Neural progenitor cell (in vitro differentiated cells): ENCODE data around the gene LYRM2. TPM values are rescaled to one million over a fixed set of nuclear protein-coding genes. Genes with fewer than 3 reads are reported as not detected.
"Not testable (repeated sequence)": the region's sequence is repeated elsewhere in the genome, so short reads cannot be mapped to it uniquely, and the experiment has no call there.

ENCODE experiments used
- DNase-seq: peaks from one replicate; pipeline ENCODE4 v3.0.0-alpha.2; 2016; ENCODE audit warnings: low spot score
- H2AFZ ChIP-seq: fragments of 200-600 bp; sonication (generic); replicated peaks from 2 replicates; pipeline ENCODE4 v1.6.1; 2016; ENCODE audit warnings: antibody characterized with exemption
- H3F3A ChIP-seq: fragments of 200-600 bp; sonication (generic); 2 replicates; pipeline ENCODE4 v1.6.1; 2016; ENCODE audit warnings: antibody characterized with exemption, low read depth
- H3K27ac ChIP-seq: fragments of 200-600 bp; sonication (generic); 2 replicates; pipeline ENCODE4 v1.5.1; 2016; ENCODE audit warnings: mild to moderate bottlenecking
- H3K27me3 ChIP-seq: fragments of 200-600 bp; sonication (generic); 2 replicates; pipeline ENCODE4 v1.6.1; 2016; ENCODE audit warnings: mild to moderate bottlenecking, moderate library complexity
- H3K36me3 ChIP-seq: fragments of 200-600 bp; sonication (generic); 2 replicates; pipeline ENCODE4 v1.5.1; 2016
- H3K4me1 ChIP-seq: fragments of 200-600 bp; sonication (generic); 2 replicates; pipeline ENCODE4 v1.6.1; 2016; ENCODE audit warnings: mixed run types
- H3K4me2 ChIP-seq: fragments of 200-600 bp; sonication (generic); 2 replicates; pipeline ENCODE4 v1.6.1; 2016
- H3K4me3 ChIP-seq: fragments of 200-600 bp; sonication (generic); 2 replicates; pipeline ENCODE4 v1.5.1; 2016
- H3K79me2 ChIP-seq: fragments of 200-600 bp; sonication (generic); 2 replicates; pipeline ENCODE4 v1.6.1; 2016; ENCODE audit warnings: low read depth
- H3K9ac ChIP-seq: fragments of 200-600 bp; sonication (generic); 2 replicates; pipeline ENCODE4 v1.6.1; 2016
- H3K9me3 ChIP-seq: fragments of 200-600 bp; sonication (generic); 2 replicates; pipeline ENCODE4 v1.5.1; 2016; ENCODE audit warnings: low read depth
- H4K20me1 ChIP-seq: fragments of 200-600 bp; sonication (generic); 2 replicates; pipeline ENCODE4 v1.6.1; 2016; ENCODE audit warnings: low read depth
- H3K27ac Mint-ChIP-seq: 3 replicates; pipeline ENCODE4 v1.8.0; 2021; ENCODE audit warnings: mixed read lengths
- H3K27me3 Mint-ChIP-seq: 2 replicates; pipeline ENCODE4 v1.8.0; 2022; ENCODE audit warnings: low read depth, mild to moderate bottlenecking, inconsistent platforms, moderate library complexity, mixed read lengths; ENCODE audit not compliant: insufficient read depth
- H3K36me3 Mint-ChIP-seq: 3 replicates; pipeline ENCODE4 v1.8.0; 2021; ENCODE audit warnings: mixed read lengths
- H3K4me1 Mint-ChIP-seq: 3 replicates; pipeline ENCODE4 v1.8.0; 2021; ENCODE audit warnings: mixed read lengths
- H3K4me3 Mint-ChIP-seq: 3 replicates; pipeline ENCODE4 v1.8.0; 2021; ENCODE audit warnings: mild to moderate bottlenecking, moderate library complexity, mixed read lengths
- H3K9me3 Mint-ChIP-seq: 3 replicates; pipeline ENCODE4 v1.8.0; 2020; ENCODE audit warnings: mixed read lengths
- EZH2 ChIP-seq: fragments of 200-600 bp; sonication (generic); IDR thresholded peaks from 2 replicates; pipeline ENCODE4 v1.6.1; 2017; ENCODE audit warnings: antibody characterized with exemption, mild to moderate bottlenecking, moderate library complexity
- EZH2phosphoT487 ChIP-seq: fragments of 200-600 bp; sonication (generic); IDR thresholded peaks from 2 replicates; pipeline ENCODE4 v1.6.1; 2017; ENCODE audit warnings: antibody characterized with exemption
- total RNA-seq: library from RNA; depleted of rRNA; stranded (reverse); fragments of >200 nt; gene quantifications from 2 replicates; pipeline ENCODE4 v1.2.3, GENCODE V29; 2015; ENCODE audit warnings: low replicate concordance
- TF ChIP-seq, protein P1 (sequence below): fragments of 200-600 bp; sonication (generic); IDR thresholded peaks from 2 replicates; pipeline ENCODE4 v1.5.1; 2017; ENCODE audit warnings: antibody characterized with exemption, mild to moderate bottlenecking

Gene LYRM2
- total RNA-seq, 1 donor from 2014 or later = 37.1 TPM

- no peak overlapping the region for H3K9ac ChIP-seq
- TF ChIP-seq, protein P1, sequence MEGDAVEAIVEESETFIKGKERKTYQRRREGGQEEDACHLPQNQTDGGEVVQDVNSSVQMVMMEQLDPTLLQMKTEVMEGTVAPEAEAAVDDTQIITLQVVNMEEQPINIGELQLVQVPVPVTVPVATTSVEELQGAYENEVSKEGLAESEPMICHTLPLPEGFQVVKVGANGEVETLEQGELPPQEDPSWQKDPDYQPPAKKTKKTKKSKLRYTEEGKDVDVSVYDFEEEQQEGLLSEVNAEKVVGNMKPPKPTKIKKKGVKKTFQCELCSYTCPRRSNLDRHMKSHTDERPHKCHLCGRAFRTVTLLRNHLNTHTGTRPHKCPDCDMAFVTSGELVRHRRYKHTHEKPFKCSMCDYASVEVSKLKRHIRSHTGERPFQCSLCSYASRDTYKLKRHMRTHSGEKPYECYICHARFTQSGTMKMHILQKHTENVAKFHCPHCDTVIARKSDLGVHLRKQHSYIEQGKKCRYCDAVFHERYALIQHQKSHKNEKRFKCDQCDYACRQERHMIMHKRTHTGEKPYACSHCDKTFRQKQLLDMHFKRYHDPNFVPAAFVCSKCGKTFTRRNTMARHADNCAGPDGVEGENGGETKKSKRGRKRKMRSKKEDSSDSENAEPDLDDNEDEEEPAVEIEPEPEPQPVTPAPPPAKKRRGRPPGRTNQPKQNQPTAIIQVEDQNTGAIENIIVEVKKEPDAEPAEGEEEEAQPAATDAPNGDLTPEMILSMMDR = no peak
- no peak for TF ChIP-seq EZH2phosphoT487
- TF ChIP-seq EZH2 = no peak
- no peaks in the 10 kb centered on the region for H3K27me3 ChIP-seq
- peaks cover 7% of the 10 kb centered on the region for H3K4me1 ChIP-seq
- H3F3A ChIP-seq = peaks cover 31% of the 10 kb centered on the region
- H3K9me3 ChIP-seq = no peaks in the 10 kb centered on the region
- no peak overlapping the region for H3K4me3 ChIP-seq
- peaks cover 23% of the 10 kb centered on the region for H4K20me1 ChIP-seq
- no peak overlapping the region for H3K27ac Mint-ChIP-seq
- H3K4me1 Mint-ChIP-seq = peaks cover 25% of the 10 kb centered on the region
- H3K4me2 ChIP-seq = no peak overlapping the region
- no peak overlapping the region for H3K4me3 Mint-ChIP-seq
- no peak overlapping the region for H3K27ac ChIP-seq
- no peaks in the 10 kb centered on the region for H3K9me3 Mint-ChIP-seq
- H3K27me3 Mint-ChIP-seq = peaks cover 4% of the 10 kb centered on the region
- H3K36me3 Mint-ChIP-seq = peaks cover 19% of the 10 kb centered on the region
- H3K79me2 ChIP-seq = peaks cover 22% of the 10 kb centered on the region
- peaks cover 3% of the 10 kb centered on the region for H3K36me3 ChIP-seq
- DNase-seq = no peak
- no peak overlapping the region for H2AFZ ChIP-seq
These were observed 4.4 kb upstream of the LYRM2 start for GRCh38 chr6:89642956-89643355.

DNA sequence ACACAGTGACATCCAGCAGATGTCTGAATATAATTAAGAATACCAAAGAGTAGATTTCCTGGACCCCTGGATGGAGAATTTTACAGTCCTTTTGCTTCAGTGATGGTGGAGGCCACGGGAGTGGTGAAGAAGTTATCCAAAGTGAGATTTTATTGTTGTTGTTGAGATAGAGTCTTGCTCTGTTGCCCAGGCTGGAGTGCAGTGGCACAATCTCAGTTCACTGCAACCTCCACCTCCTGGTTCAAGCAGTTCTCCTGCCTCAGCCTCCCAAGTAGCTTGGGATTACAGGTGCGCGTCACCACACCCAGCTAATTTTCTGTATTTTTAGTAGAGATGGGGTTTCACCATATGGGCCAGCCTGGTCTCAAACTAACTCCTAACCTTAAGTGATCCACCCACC, 3.0 kb upstream of the LYRM2 start:
- Histone ChIP-seq H3K79me2 (peaks cover 31% of the 10 kb centered on the region), H4K20me1 (peaks cover 28% of the 10 kb centered on the region), H3F3A (peaks cover 32% of the 10 kb centered on the region), H3K4me1 (peaks cover 11% of the 10 kb centered on the region)
- not testable (repeated sequence) for H3K27ac Mint-ChIP-seq, H3K4me3 ChIP-seq, H3K36me3 ChIP-seq, H3K9me3 ChIP-seq, H3K9me3 Mint-ChIP-seq, H2AFZ ChIP-seq, H3K27me3 ChIP-seq, H3K9ac ChIP-seq, DNase-seq, H3K4me3 Mint-ChIP-seq, H3K27ac ChIP-seq, H3K4me2 ChIP-seq, H3K27me3 Mint-ChIP-seq
- H3K4me1 Mint-ChIP-seq = peaks cover 29% of the 10 kb centered on the region
- H3K36me3 Mint-ChIP-seq = peaks cover 13% of the 10 kb centered on the region

DNA sequence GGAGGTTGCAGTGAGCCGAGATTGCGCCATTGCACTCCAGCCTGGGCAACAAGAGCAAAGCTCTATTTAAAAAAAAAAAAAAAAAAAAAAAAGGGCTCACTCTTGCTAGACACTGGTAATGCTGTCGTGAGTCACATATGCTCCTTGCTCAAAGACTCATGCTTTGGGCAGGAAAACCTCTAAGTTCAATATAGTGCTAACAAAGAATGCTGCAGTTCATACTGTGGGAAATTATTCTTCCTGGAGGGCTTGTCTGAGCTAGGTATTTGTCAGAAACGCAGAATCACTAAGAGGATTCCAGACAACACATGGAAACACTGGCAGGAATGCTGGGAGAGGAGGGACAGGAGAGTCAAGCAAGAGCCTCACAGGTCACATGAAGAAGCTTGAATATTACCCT, 2.3 kb upstream of the LYRM2 start:
- no peaks in the 10 kb centered on the region for H3K9me3 Mint-ChIP-seq
- Histone ChIP-seq H3K4me1 (peaks cover 11% of the 10 kb centered on the region), H3K36me3 (peaks cover 8% of the 10 kb centered on the region), H3K79me2 (peaks cover 31% of the 10 kb centered on the region), H3K4me3 (no peak overlapping the region), H3K27ac (no peak overlapping the region), H3K27me3 (no peaks in the 10 kb centered on the region), H2AFZ (no peak overlapping the region), H3K4me2 (no peak overlapping the region), H4K20me1 (peaks cover 28% of the 10 kb centered on the region), H3K9me3 (no peaks in the 10 kb centered on the region), H3K9ac (no peak overlapping the region), H3F3A (peaks cover 32% of the 10 kb centered on the region)
- H3K36me3 Mint-ChIP-seq = peaks cover 13% of the 10 kb centered on the region
- H3K4me1 Mint-ChIP-seq = peaks cover 29% of the 10 kb centered on the region
- peak overlapping the region; percentile 22 for H3K4me3 Mint-ChIP-seq
- peaks cover 4% of the 10 kb centered on the region for H3K27me3 Mint-ChIP-seq
- TF ChIP-seq EZH2 = no peak
- no peak for TF ChIP-seq EZH2phosphoT487
- TF ChIP-seq, protein P1 = no peak
- H3K27ac Mint-ChIP-seq = no peak overlapping the region
- no peak for DNase-seq

- Mint-ChIP-seq H3K4me1 (peaks cover 25% of the 10 kb centered on the region), H3K27me3 (peaks cover 4% of the 10 kb centered on the region), H3K27ac (peak overlapping the region; percentile 87), H3K36me3 (peaks cover 13% of the 10 kb centered on the region), H3K4me3 (peak overlapping the region; percentile 93), H3K9me3 (no peaks in the 10 kb centered on the region)
- peaks cover 6% of the 10 kb centered on the region for H4K20me1 ChIP-seq
- H3K36me3 ChIP-seq = peaks cover 8% of the 10 kb centered on the region
- H2AFZ ChIP-seq = peak overlapping the region; percentile 98
- H3K4me2 ChIP-seq = peak overlapping the region; percentile 97
- peaks cover 31% of the 10 kb centered on the region for H3K79me2 ChIP-seq
- TF ChIP-seq, protein P1 = no peak
- TF ChIP-seq EZH2phosphoT487 (no peak), EZH2 (no peak)
- H3K27ac ChIP-seq = peak overlapping the region; percentile 59
- no peaks in the 10 kb centered on the region for H3K27me3 ChIP-seq
- H3K9ac ChIP-seq = peak overlapping the region; percentile 56
- H3K4me3 ChIP-seq = peak overlapping the region; percentile 86
- no peaks in the 10 kb centered on the region for H3K9me3 ChIP-seq
- H3K4me1 ChIP-seq = peaks cover 11% of the 10 kb centered on the region
- H3F3A ChIP-seq = peaks cover 23% of the 10 kb centered on the region
- no peak for DNase-seq
These were observed 607 bp downstream of the LYRM2 start for GRCh38 chr6:89637960-89638319.

GRCh38 chr6:89636412-89636811, 2.1 kb downstream of the LYRM2 start:
- not testable (repeated sequence) for H3K4me3 ChIP-seq, H3K9me3 Mint-ChIP-seq, H3K4me3 Mint-ChIP-seq, H3K27me3 ChIP-seq, H4K20me1 ChIP-seq, H3K9me3 ChIP-seq, DNase-seq, H2AFZ ChIP-seq, H3K27ac Mint-ChIP-seq, H3K27me3 Mint-ChIP-seq, H3K27ac ChIP-seq, H3K36me3 ChIP-seq, H3K4me2 ChIP-seq, H3K9ac ChIP-seq
- H3K79me2 ChIP-seq = peaks cover 28% of the 10 kb centered on the region
- H3F3A ChIP-seq = peaks cover 27% of the 10 kb centered on the region
- H3K36me3 Mint-ChIP-seq = peaks cover 12% of the 10 kb centered on the region
- peaks cover 11% of the 10 kb centered on the region for H3K4me1 ChIP-seq
- peaks cover 25% of the 10 kb centered on the region for H3K4me1 Mint-ChIP-seq
